Measurements from ENCODE around the gene SLC35F3.

- TF ChIP-seq POLR2AphosphoS5 (IDR thresholded peaks at IDR 0.05; ENCODE audit: low read depth, low read length) (no peak), REST (IDR thresholded peaks at IDR 0.05; ENCODE audit: insufficient read depth in 1 of 2, low read depth in 2 of 2, low read length in 2 of 2) (no peak)
These were observed 71.0 kb downstream of the SLC35F3 start for GRCh38 chr1:233975486-233975885.

Data from PFSK-1 (cell line).